Uterus (tissue), 4 donors: Measurements from ENCODE around the gene RASSF8. TPM values are rescaled to one million over a fixed set of nuclear protein-coding genes. Genes with fewer than 3 reads are reported as not detected.

Experiments used
- DNase-seq, 2 donors: peaks; one replicate each; pipeline ENCODE4 v3.0.0-alpha.2; 2019 to 2020
- H3K27ac ChIP-seq, 2 donors: fragments of 200-600 bp; sonication (generic); 1 replicate in 1 of 2; 2 replicates in 1 of 2; pipeline ENCODE4 v1.5.1; 2016 to 2018
- H3K27me3 ChIP-seq, 2 donors: fragments of 200-600 bp; sonication (generic); one replicate each; pipeline ENCODE4 v1.5.1; 2018 to 2019; ENCODE audit warnings: control low read depth in 1 of 2
- H3K36me3 ChIP-seq, 2 donors: fragments of 200-600 bp; sonication (generic); one replicate each; pipeline ENCODE4 v1.5.1; 2019; ENCODE audit warnings: control low read depth in 1 of 2
- H3K4me1 ChIP-seq, 2 donors: fragments of 200-600 bp; sonication (generic); one replicate each; pipeline ENCODE4 v1.5.1; 2018 to 2019; ENCODE audit warnings: control low read depth in 1 of 2
- H3K4me3 ChIP-seq, 2 donors: fragments of 200-600 bp; sonication (generic); 1 replicate in 1 of 2; 2 replicates in 1 of 2; pipeline ENCODE4 v1.5.1; 2018 to 2019; ENCODE audit warnings: mild to moderate bottlenecking in 1 of 2
- H3K9me3 ChIP-seq, 2 donors: fragments of 200-600 bp; sonication (generic); one replicate each; pipeline ENCODE4 v1.5.1; 2019; ENCODE audit warnings: control low read depth in 1 of 2
- POLR2A ChIP-seq, 2 donors: fragments of 450-650 bp; IDR thresholded peaks; one replicate each; pipeline ENCODE4 v1.6.1; 2016; ENCODE audit warnings: antibody characterized with exemption in 2 of 2, mild to moderate bottlenecking in 1 of 2, moderate library complexity in 1 of 2
- intact Hi-C: fragments of 100-400 bp; cut with DNase I; formaldehyde crosslinking; loops from one replicate; pipeline ENCODE4 v1.15.1; 2023; ENCODE audit warnings: low total_unique reads
- total RNA-seq, 4 donors: library from RNA; depleted of rRNA in 3 of 4; stranded (reverse); fragments of >200 nt in 3 of 4; gene quantifications; one replicate each; pipeline versions ENCODE4 v1.1.0 to v1.2.4, GENCODE V29; 2014 to 2023
- TF ChIP-seq, protein P1 (sequence below), 4 experiments: fragments of 200-600 bp in 2 of 4; fragments of 450-650 bp in 2 of 4; sonication (generic) in 2 of 4; IDR thresholded peaks; one replicate each; pipeline ENCODE4 v1.5.1; 2016 to 2019; ENCODE audit warnings: antibody characterized with exemption in 4 of 4, mild to moderate bottlenecking in 2 of 4, moderate library complexity in 1 of 4
- donor health status: DM: yes; HTN: yes; CAD: no.

The RASSF8 gene
- total RNA-seq, 4 donors from 2014 or later: 54.1 to 174 (median 119) TPM

- no peaks in the 10 kb centered on the region for H3K27me3 ChIP-seq
- no peak overlapping the region for H3K4me3 ChIP-seq
- TF ChIP-seq, protein P1, sequence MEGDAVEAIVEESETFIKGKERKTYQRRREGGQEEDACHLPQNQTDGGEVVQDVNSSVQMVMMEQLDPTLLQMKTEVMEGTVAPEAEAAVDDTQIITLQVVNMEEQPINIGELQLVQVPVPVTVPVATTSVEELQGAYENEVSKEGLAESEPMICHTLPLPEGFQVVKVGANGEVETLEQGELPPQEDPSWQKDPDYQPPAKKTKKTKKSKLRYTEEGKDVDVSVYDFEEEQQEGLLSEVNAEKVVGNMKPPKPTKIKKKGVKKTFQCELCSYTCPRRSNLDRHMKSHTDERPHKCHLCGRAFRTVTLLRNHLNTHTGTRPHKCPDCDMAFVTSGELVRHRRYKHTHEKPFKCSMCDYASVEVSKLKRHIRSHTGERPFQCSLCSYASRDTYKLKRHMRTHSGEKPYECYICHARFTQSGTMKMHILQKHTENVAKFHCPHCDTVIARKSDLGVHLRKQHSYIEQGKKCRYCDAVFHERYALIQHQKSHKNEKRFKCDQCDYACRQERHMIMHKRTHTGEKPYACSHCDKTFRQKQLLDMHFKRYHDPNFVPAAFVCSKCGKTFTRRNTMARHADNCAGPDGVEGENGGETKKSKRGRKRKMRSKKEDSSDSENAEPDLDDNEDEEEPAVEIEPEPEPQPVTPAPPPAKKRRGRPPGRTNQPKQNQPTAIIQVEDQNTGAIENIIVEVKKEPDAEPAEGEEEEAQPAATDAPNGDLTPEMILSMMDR (IDR thresholded peaks at IDR 0.05): no peak
- no peak for TF ChIP-seq POLR2A (IDR thresholded peaks at IDR 0.05)
- no peak for DNase-seq
- no peak overlapping the region for H3K27ac ChIP-seq
- intact Hi-C loops: no loop called here
- H3K9me3 ChIP-seq: no peaks in the 10 kb centered on the region
- H3K4me1 ChIP-seq: no peaks in the 10 kb centered on the region
- no peaks in the 10 kb centered on the region for H3K36me3 ChIP-seq
Observed at GRCh38 chr12:26095186-26095585, 136.7 kb downstream of the RASSF8 start.

- H3K4me3 ChIP-seq: no peak overlapping the region
- H3K27ac ChIP-seq: no peak overlapping the region
- DNase-seq: no peak
- H3K9me3 ChIP-seq: no peaks in the 10 kb centered on the region
- H3K36me3 ChIP-seq: no peaks in the 10 kb centered on the region
- intact Hi-C loops: no loop called here
- no peaks in the 10 kb centered on the region for H3K27me3 ChIP-seq
- TF ChIP-seq, protein P1 (IDR thresholded peaks at IDR 0.05): no peak
- TF ChIP-seq POLR2A (IDR thresholded peaks at IDR 0.05): no peak
- H3K4me1 ChIP-seq: no peaks in the 10 kb centered on the region
Observed at GRCh38 chr12:26096036-26096435, 137.6 kb downstream of the RASSF8 start.

DNA sequence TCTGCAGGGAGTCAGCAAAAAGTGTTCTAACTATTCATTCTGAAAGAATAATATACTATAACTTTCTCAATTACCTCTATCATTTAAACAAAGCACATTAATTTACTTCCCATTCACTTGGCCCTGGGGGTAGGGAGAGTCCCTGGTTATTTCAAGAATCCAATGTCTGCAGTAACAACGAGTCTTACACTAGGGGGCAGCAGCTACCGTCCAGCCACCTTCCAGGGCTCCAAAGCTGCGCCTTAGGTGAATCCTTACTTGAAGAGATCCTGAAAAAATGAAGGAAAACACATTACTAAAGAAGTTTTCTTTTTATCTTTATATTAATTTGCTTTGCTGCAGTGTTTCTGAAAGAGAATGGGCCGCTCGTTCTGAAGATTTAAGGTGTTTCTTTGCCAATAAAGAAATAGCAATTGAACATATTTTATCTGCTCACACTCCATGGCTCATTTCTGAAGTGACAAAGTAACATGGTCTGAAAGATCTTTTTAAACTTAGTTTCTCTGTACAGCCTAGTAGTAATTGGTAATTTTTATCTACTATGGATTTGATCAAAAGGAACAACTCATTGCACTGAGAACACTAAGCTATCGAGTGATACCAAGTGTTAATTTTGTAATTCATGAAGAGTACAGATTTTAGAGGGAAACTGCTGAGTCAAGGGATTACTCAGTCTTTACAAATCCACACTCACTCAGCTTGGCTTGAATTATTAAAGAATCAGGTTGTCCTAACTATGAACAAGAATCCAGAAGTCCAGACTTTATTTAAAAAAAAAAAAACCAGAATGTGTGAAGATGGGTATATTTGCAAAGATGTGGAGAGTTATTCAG is 138.8 kb downstream of the RASSF8 start:
- Histone ChIP-seq H3K27ac (no peak overlapping the region), H3K4me1 (no peaks in the 10 kb centered on the region), H3K4me3 (no peak overlapping the region), H3K27me3 (no peaks in the 10 kb centered on the region), H3K9me3 (no peaks in the 10 kb centered on the region), H3K36me3 (no peaks in the 10 kb centered on the region)
- intact Hi-C loops: no loop called here
- peak; percentile 72 to 74 for DNase-seq
- TF ChIP-seq POLR2A (IDR thresholded peaks at IDR 0.05): no peak
- TF ChIP-seq, protein P1 (IDR thresholded peaks at IDR 0.05): peak; percentile 81 to 92 (median 88)

DNA sequence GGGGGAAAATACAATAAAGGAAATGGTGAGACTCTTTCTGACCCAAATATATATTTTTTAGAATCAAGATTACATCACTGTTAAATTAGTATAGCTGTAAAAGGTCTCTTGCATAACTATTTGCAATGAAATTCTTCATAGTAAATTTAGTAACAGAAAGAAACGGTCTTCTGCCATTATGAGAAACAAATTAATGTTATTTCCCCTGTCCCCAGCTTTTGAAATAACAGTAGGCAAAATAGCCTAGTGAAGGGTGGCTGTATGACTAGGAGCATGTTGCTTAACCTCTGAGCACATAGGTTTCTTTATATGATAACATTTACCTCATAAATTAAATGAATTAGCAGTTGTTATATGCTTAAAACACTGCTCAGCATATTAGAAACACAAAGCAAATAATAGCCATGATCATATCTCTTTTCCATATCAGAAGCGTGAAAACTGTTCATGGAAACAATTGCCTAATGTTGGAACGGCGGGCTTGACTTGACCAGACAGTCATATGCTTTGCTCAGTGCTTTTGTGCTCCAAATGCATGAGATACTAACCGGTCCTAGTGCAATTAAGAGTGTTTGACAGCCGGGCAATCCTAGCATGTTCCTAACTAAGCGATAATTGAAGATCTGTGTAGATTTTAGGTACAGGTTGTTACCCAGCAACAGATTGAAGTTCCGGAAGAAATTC is 142.3 kb downstream of the RASSF8 start:
- Histone ChIP-seq H3K4me3 (no peak overlapping the region), H3K4me1 (no peaks in the 10 kb centered on the region), H3K36me3 (no peaks in the 10 kb centered on the region), H3K27ac (no peak overlapping the region), H3K9me3 (no peaks in the 10 kb centered on the region), H3K27me3 (no peaks in the 10 kb centered on the region)
- no peak for DNase-seq
- intact Hi-C loops: no loop called here
- TF ChIP-seq, protein P1 (IDR thresholded peaks at IDR 0.05): no peak
- TF ChIP-seq POLR2A (IDR thresholded peaks at IDR 0.05): no peak

GRCh38 chr12:26101350-26101734 is 142.9 kb downstream of the RASSF8 start:
- no peak for DNase-seq
- Histone ChIP-seq H3K27ac (no peak overlapping the region), H3K36me3 (no peaks in the 10 kb centered on the region), H3K27me3 (no peaks in the 10 kb centered on the region), H3K4me3 (no peak overlapping the region), H3K4me1 (no peaks in the 10 kb centered on the region), H3K9me3 (no peaks in the 10 kb centered on the region)
- no peak for TF ChIP-seq POLR2A (IDR thresholded peaks at IDR 0.05)
- TF ChIP-seq, protein P1 (IDR thresholded peaks at IDR 0.05): no peak
- intact Hi-C loops: no loop called here
